ENCODE results near the gene PHLDB2.

DNA sequence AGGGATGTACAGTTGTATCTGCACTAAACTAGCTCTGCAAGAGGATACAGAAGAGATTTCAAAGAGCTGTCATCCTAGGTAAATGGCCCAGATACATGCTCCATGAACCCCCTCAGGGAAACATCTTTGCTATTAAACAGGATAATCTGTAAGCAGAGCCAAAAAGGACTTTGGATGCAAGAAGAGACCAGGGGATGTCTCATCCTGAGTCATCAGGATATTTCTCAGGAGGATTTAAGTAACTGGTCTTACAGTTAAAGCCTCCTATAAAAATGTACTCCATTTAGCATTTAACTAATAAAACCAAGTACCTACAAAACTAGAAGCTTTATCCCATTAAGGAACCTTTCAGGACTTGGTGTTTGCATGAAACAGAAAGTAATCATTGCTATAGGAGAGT lies 48.2 kb upstream of the PHLDB2 start:
- TF ChIP-seq YY1 (IDR thresholded peaks at IDR 0.05; ENCODE audit: insufficient read depth, insufficient read length) (no peak), ZNF274 (IDR thresholded peaks at IDR 0.05; ENCODE audit: low read depth, low read length) (no peak), SUZ12 (IDR thresholded peaks at IDR 0.05; ENCODE audit: extremely low read depth, insufficient read depth, insufficient read length) (no peak)
